GM12865 (cell line): ENCODE results near the gene AMOTL2.
A peak's percentile ranks its signal among the peaks of the same experiment; 100 is the strongest.

Source experiments
- DNase-seq: peaks from one replicate; pipeline ENCODE4 v3.0.0; 2010; ENCODE audit warnings: low read depth
- H3K4me3 ChIP-seq: 2 replicates; pipeline ENCODE4 v1.5.1; 2011; ENCODE audit warnings: mild to moderate bottlenecking, low read depth, low read length, control low read depth
- TF ChIP-seq, protein P1 (sequence below): IDR thresholded peaks from 2 replicates; pipeline ENCODE4 v1.5.1; 2011; ENCODE audit warnings: low read length, control low read depth, low read depth, inconsistent platforms; ENCODE audit not compliant: insufficient read depth; ENCODE audit errors: missing control alignments

AMOTL2 gene

DNA sequence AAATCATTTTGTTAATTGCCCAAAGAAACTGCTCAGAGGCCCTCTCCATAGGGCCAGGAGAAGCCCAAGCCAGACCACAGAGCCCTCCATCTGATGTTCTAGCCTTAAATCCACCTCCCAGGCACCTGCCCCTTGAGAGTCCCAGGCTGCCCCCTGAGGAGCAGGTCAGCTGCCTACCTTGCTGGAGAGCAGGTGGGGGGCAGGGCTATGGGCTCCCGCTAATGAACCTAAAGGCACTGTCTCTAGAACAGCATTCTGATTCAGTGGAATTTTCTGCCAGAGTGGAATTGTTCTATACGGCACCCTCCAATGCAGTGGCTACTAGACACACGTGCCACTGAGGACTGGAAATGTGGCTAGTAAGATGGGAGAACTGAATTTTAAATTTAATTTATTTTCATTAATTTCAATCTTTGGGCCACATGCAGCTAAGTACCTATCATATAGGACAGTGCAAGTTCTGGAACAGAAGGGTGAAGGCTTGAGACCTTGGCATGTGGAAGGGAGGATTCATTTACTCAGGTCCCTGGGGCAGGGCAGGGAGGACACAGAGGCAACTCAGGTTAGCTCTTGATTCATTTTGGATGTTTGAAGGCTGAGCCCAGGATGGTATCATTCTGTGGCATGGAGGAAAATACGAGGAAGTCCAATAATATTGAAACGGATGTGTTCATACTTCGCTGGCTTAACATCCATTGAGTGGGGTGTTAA is 11.4 kb downstream of the AMOTL2 start:
- DNase-seq: no peak
- H3K4me3 ChIP-seq: no peak overlapping the region
- TF ChIP-seq, protein P1, sequence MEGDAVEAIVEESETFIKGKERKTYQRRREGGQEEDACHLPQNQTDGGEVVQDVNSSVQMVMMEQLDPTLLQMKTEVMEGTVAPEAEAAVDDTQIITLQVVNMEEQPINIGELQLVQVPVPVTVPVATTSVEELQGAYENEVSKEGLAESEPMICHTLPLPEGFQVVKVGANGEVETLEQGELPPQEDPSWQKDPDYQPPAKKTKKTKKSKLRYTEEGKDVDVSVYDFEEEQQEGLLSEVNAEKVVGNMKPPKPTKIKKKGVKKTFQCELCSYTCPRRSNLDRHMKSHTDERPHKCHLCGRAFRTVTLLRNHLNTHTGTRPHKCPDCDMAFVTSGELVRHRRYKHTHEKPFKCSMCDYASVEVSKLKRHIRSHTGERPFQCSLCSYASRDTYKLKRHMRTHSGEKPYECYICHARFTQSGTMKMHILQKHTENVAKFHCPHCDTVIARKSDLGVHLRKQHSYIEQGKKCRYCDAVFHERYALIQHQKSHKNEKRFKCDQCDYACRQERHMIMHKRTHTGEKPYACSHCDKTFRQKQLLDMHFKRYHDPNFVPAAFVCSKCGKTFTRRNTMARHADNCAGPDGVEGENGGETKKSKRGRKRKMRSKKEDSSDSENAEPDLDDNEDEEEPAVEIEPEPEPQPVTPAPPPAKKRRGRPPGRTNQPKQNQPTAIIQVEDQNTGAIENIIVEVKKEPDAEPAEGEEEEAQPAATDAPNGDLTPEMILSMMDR: no peak

DNA sequence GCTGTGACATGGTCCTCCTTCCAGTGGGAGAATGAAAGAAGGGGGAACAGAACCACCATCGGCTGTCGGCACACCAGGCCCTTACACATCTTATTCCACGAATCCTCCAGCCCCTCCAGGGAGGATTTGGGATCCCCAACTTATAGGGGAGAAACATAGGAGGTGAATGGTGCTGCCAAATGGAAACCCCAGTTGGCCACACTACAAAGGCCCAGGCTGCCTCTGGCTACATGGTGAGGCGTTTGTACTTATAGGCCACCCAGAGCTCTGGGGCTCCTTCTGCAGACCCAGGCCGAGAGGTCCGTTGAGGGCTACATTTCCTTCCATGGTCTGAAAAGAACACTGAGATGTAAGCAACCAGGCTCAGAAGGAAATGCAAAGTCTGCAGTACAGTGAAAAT is 12.0 kb downstream of the AMOTL2 start:
- TF ChIP-seq, protein P1: no peak
- no peak for DNase-seq
- no peak overlapping the region for H3K4me3 ChIP-seq

DNA sequence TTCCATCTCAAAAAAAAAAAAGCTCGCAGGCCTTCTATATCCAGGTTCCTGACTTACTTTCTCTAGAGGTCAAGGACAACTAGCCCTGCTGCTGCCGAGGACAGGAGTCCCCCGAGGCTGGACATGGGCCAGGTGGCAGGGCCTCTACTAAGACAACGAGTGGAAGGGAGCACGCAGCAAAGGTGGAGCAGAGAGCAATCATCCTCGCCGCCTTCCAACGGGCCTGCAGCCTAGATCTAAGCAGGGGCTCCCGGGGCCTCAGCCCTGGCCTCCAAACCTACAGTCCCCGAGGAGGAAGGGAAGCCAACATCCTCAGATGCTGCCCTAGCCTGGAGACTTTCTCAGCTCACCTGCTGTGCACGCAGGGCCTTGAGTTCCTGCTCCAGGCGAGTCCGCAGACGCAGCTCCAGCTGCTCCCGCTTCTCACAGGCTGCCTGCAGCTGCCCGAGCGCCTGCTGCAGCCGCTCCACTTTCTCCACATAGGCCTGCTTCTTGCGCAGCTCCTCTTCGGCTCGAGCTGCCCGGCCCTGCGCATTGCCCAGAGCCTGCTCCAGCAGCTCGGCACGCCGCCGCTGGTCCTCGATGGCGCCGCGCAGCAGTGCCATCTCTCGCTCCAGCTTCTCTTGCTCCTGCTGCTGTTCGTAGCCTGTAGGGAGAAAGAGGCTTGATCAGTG is 12.9 kb downstream of the AMOTL2 start:
- no peak for DNase-seq
- TF ChIP-seq, protein P1: no peak
- no peak overlapping the region for H3K4me3 ChIP-seq

DNA sequence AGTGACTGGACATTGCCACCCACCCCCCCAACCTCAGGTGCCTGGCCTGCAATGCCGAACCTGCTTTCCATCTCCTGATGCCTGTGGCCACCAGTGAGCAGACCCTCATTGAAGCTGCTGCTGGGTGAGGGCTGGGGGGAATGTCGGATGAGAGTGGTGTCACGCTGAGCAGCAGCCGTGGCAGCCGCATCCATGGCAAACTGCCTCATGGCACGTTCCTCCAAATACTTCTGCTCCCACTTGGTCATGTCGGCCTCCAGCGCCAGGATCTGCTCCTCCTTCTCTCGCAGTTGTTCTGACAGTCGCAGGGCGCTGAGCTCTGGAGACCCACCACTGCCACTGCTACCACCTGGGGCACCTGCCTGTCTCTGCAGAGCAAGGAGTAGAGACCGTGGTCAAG is 14.2 kb downstream of the AMOTL2 start:
- TF ChIP-seq, protein P1: no peak
- no peak for DNase-seq
- H3K4me3 ChIP-seq: no peak overlapping the region

DNA sequence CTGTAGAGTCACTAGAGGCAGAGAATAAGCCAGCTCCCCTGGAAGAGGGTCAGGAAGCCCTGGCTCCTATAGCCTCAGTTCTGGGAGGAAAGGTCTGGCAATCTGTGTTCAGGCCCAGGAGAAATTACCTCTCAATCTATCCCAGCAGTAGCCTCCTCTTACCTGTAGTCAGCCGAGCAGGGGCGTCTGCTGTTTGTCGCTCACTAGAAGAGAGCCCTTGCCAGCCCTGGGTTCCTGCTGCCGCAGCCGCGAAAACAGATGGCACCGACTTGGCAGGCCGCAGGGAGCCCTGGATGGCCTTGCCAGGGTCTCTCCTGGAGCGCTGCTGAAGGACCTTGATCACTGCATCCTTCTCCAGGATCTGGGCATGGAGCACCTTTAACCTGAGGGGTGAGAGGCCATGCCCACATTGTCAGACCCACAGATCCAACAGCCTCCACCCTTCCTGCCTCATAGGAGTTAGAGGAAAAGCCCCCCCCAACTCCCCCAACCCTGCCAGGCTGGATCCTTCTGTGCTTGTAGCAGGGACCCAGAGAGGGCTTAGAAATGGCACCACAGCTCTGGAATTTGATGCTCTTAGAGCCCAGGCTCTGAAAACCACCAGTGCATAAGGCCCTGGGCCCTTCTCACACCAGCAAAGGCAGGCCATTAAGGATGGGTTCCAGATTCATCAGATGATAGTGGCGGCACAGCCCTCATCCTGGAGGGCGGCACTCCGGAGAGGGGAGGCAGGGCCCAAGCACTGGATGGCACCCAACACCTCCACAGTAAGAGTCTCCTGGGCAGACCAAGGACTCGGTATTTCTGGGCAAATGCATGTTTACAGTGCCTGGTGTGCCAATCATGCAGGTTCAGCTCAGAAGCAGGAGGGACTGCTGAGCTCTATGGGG is 14.9 kb downstream of the AMOTL2 start:
- DNase-seq: no peak
- TF ChIP-seq, protein P1: no peak
- no peak overlapping the region for H3K4me3 ChIP-seq

- peak; percentile 26 for DNase-seq
- H3K4me3 ChIP-seq: no peak overlapping the region
- TF ChIP-seq, protein P1: peak; percentile 29
These were observed 16.1 kb downstream of the AMOTL2 start for GRCh38 chr3:134357914-134358811.
